GM19468 (cell line): ENCODE measurements around the gene ZNF254.
"Not testable (repeated sequence)": the region's sequence is repeated elsewhere in the genome, so short reads cannot be mapped to it uniquely, and the experiment has no call there.

Experiments used
- ATAC-seq: cut with Tn5 transposase; IDR thresholded peaks from one replicate; pipeline ENCODE4 v1.9.1; 2021; ENCODE audit warnings: mild to moderate bottlenecking, moderate library complexity, moderate number of reproducible peaks; ENCODE audit not compliant: unreplicated experiment; ENCODE audit errors: extremely low read depth

The ZNF254 gene

GRCh38 chr19:24069905-24070657, 16.9 kb upstream of the ZNF254 start:
- ATAC-seq, result no peak

GRCh38 chr19:24071078-24071477, 15.9 kb upstream of the ZNF254 start:
- ATAC-seq, result no peak

GRCh38 chr19:24072720-24073119, 14.3 kb upstream of the ZNF254 start:
- ATAC-seq, result no peak

- ATAC-seq, result no peak
These were observed 13.2 kb upstream of the ZNF254 start for GRCh38 chr19:24073807-24074206.

GRCh38 chr19:24074720-24075454, 12.1 kb upstream of the ZNF254 start:
- ATAC-seq, result no peak

DNA sequence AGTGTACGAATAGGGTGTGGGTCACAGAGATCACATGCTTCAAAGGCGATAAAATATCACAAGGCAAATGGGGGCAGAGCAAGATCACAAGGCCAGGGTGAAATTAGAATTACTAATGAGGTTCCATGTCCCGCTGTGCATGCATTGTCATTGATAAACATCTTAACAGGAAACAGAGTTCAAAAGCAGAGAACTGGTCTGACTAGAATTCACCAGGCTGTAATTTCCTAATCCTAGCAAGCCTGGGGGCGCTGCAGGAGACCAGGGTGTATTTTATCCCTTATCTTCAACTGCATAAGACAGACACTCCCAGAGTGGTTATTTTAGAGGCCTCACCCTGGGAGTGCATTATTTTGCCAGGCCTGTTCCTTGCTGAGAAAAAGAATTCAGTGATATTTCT, 11.5 kb upstream of the ZNF254 start:
- not testable (repeated sequence) for ATAC-seq

- no peak for ATAC-seq
These were observed 8.3 kb upstream of the ZNF254 start for GRCh38 chr19:24078680-24079079.

DNA sequence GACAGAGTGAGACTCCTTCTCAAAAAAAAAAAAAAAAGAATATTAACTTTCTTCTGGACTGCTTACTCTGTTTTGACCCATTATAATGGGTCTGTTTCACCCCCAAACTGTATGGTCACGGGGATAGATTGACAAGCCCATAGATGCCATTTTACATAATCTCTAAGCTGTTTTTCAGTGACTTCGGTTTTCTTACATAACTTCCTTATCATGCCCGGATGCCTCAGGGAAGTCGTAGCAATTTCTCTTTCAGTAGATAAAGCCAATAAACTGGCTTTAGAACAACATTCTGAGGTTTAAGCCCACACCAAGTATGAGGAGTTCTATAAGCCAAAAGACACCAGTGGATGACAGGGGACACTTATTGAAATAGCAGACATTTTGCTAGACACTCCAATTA, 5.9 kb upstream of the ZNF254 start:
- no peak for ATAC-seq

GRCh38 chr19:24098359-24098758, 11.4 kb downstream of the ZNF254 start:
- no peak for ATAC-seq

DNA sequence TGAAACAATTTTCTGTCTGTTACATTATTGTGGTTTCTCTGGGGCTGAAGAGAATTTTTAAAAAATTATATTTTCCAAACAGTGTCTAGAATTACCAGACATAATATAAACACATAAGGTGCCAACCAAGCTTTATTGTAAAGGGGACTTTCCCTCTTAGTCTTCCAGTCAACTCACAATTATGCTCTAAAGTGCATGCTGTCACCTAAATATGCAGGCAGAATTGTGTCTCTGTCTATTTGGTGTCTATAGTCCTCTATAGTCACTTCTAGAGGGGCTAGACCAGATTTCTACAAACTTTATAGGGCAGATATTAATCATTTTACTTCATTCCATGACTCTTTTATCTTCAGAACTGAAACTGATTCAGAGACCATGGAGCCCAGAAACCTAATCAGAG, 12.8 kb downstream of the ZNF254 start:
- ATAC-seq, result no peak

GRCh38 chr19:24100597-24100996, 13.6 kb downstream of the ZNF254 start:
- not testable (repeated sequence) for ATAC-seq

DNA sequence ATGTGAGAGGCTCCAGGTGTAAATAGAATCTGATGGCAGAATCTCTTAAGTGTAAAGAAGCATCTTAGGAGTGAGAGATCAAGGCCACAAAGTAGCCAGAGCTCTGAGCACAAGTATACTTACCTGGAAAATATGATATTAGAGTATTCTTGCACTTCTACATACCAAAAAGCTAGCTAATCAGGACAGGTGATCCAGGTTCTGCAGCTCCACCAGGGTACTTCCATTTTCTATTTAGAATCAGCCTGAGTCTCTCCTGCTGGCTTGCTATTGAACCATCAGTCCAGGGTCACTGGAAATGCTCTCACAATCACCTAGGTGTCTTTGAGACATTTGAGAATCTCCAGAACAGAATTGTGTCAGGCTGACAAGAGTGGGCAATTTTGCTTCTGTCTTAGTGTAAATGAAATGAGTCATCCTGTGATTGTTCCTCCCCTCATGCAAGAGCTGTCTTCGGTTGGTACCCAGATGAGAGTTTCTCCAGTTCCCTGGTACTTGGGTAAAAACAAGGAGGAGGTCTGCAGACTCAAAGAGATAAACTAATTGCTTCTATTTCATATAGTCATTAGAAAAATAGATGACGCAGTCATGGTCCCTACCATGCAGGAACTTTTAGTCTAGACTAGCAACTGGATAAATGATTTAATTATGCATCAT, 14.6 kb downstream of the ZNF254 start:
- no peak for ATAC-seq

- ATAC-seq, result no peak
These were observed 40.6 kb downstream of the ZNF254 start for GRCh38 chr19:24127601-24128000.

DNA sequence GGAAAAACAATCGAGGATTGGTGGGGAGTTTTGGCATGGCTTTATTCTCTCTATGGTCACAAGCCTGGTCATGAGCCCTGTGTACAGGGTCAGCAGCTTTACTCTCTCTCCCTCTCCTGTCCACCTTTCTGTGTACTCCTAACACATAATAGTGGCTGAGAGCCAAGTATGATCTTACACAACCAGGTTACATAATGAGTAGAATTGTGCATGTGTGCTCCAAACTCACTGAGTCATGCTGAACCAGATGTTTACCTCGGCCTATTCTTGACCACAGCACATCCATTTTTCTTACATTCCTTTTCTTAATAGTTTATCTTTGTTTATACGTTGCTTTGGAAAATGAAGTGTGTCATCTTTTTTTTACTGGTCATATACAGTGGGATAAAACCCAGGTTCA, 53.1 kb downstream of the ZNF254 start:
- no peak for ATAC-seq

GRCh38 chr19:24140591-24140990, 53.6 kb downstream of the ZNF254 start:
- ATAC-seq, result no peak

DNA sequence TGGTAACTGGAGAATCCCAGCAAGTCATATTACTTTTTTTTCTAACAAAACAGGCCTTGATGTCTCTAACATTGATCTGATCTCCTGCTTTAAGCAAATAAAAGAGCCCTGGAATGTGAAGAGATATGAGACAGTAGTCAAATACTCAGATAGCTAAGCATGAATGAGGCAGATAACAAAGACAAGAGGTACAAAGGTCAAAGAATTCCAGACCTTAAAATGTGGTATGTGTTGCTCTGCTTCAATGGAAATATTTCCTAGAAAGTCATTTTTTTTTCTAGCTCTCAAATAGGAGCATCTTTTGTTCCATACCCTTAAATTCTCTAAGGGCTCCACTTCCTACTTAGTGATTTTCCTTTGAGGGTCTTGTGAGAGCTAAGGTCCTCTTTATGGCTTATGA, 54.6 kb downstream of the ZNF254 start:
- no peak for ATAC-seq

GRCh38 chr19:24142771-24143170, 55.8 kb downstream of the ZNF254 start:
- no peak for ATAC-seq

DNA sequence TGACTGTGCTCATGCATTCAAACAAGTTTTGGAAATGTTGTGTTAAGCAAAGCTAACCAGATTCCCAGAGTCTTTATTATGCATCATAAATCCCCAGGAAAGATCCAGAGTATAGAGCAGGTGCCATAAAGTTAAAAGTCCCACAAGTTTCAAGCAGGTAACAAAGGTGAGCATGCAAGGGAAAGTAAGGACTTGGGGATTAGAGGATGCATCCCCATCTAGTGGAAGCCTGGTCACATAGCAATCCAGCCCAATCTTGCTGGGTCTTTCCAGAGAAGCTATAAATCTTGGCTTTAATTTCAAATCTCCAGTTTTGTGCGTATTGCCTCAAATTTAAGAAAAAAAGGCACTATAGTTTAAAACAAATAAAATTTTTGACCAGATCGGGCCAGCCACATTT, 72.7 kb downstream of the ZNF254 start:
- no peak for ATAC-seq

- no peak for ATAC-seq
These were observed 79.1 kb downstream of the ZNF254 start for GRCh38 chr19:24166055-24166454.

DNA sequence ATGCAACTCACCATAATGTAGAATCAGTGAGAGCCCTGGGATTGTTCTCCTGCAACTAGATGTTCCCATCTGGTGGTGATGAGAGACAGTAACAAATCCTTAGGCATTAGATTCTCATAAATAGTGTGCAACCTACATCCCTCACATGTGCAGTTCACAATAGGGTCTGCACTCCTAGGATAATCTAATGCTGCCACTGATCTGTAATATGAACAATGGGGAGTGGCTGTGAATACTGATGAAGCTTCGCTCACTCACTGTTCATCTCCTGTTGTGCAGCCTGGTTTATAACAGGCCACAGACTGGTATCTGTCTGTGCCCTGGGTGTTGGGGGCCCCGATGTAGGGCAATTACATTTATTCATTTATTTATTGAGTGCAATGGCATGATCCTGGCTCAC, 86.9 kb downstream of the ZNF254 start:
- ATAC-seq, result no peak

DNA sequence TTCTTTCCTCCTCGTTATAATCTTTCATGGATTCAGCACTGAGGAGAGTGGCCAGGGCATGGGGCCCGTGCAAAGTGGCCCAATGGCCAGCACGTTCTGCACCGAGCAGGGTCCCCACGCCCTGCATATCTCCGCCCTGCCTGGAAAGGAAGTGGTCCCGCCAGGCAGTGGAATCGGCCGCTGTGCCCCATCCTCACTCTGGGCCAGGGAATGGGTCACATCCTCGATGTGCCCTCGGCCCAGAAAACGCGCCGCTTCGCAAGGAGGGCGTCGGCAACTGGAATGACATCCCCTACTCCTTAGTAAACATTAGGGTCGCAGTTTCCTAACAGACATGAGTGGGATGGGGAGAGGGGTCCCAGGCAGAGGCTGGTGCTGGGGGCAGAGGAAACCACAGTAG, 90.7 kb downstream of the ZNF254 start:
- ATAC-seq, result no peak
